ENCODE data around the gene TCF12.

The TCF12 gene

DNA sequence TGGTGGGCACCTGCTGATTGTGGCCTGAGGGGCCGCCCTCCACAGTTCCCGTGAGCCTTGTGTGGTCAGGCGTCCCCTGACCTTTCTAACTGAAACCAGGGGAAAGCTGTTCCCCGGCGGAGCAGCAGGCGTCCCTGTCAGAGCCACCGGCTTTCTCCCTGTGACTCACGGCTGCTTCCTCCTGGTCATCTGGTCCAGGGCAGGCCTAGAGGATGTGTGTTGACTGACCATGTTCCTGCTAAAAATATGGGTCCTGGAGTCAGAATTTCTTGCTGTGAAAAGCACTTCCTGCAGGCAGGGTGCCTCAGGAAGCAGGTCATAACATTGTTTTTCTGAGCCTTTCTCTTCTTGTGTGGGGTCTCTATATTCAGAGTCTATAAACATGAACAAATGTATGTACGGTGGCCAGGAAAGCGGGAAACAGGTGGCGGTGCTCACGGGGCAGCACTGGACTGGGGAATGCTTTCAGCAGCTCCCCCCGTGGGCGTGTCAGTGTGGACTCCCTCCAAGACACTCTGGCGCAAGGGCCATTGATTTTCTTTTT is 419.5 kb downstream of the TCF12 start:
- DNase-seq, result no peak
- H3K27me3 ChIP-seq, result no peaks in the 10 kb centered on the region; the same call in 1 of the 2 replicates
- H3K9me3 ChIP-seq, result no peaks in the 10 kb centered on the region
- no peaks in the 10 kb centered on the region for H3K36me3 ChIP-seq
- H3K4me1 ChIP-seq, result no peaks in the 10 kb centered on the region
- no peak overlapping the region for H3K4me3 ChIP-seq (ENCODE audit: low read depth, low read length)
- TF ChIP-seq, protein P1, sequence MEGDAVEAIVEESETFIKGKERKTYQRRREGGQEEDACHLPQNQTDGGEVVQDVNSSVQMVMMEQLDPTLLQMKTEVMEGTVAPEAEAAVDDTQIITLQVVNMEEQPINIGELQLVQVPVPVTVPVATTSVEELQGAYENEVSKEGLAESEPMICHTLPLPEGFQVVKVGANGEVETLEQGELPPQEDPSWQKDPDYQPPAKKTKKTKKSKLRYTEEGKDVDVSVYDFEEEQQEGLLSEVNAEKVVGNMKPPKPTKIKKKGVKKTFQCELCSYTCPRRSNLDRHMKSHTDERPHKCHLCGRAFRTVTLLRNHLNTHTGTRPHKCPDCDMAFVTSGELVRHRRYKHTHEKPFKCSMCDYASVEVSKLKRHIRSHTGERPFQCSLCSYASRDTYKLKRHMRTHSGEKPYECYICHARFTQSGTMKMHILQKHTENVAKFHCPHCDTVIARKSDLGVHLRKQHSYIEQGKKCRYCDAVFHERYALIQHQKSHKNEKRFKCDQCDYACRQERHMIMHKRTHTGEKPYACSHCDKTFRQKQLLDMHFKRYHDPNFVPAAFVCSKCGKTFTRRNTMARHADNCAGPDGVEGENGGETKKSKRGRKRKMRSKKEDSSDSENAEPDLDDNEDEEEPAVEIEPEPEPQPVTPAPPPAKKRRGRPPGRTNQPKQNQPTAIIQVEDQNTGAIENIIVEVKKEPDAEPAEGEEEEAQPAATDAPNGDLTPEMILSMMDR (IDR thresholded peaks at IDR 0.05; ENCODE audit: low read depth, low read length), result no peak

DNA sequence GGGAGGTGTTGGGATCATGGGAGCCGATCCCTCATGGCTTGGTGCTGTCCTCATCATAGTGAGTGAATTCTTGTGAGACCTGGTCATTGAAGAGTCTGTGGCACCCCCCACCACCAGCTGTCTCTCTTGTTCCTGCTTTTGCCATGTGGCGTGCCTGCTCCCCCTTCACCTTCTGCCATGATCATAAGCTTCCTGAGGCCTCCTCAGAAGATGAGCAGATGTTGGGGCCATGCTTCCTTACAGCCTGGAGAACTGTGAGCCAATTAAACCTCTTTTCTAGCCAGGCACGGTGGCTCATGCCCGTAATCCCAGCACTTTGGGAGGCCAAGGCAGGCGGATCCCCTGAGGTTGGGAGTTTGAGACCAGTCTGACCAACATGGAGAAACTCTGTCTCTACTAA is 420.9 kb downstream of the TCF12 start:
- no peak for DNase-seq
- Histone ChIP-seq H3K4me1 (no peaks in the 10 kb centered on the region), H3K4me3 (ENCODE audit: low read depth, low read length) (no peak overlapping the region), H3K36me3 (no peaks in the 10 kb centered on the region), H3K27me3 (no peaks in the 10 kb centered on the region; the same call in 1 of the 2 replicates), H3K9me3 (no peaks in the 10 kb centered on the region)
- TF ChIP-seq, protein P1 (IDR thresholded peaks at IDR 0.05; ENCODE audit: low read depth, low read length), result no peak
